GM12878 (cell line): ENCODE measurements around the gene CLASP1. TPM values are rescaled to one million over a fixed set of nuclear protein-coding genes. Genes with fewer than 3 reads are reported as not detected.

ENCODE experiments used
- ATAC-seq: fragments of 200-7000 bp; cut with Tn5 transposase; 3 replicates; pipeline ENCODE4 v1.9.1; 2020; ENCODE audit warnings: mild to moderate bottlenecking, moderate library complexity
- BruUV-seq: library from RNA; stranded (reverse); fragments of 400-500 nt; replicated peaks from 2 replicates; lab custom pipeline; 2021; lab: Mats Ljungman, UMichigan
- CTCF ChIA-PET: fragments of 300-600 bp; sonication (Branson Sonifier 250); formaldehyde crosslinking; extraction: SDS; loops from one replicate; lab custom pipeline; 2021; ENCODE audit warnings: inconsistent platforms; lab: Yijun Ruan, JAX
- POLR2A ChIA-PET: fragments of 350-600 bp; formaldehyde crosslinking; extraction: SDS; loops from one replicate; lab custom pipeline; 2021; ENCODE audit warnings: inconsistent platforms; lab: Charles Lee
- RAD21 ChIA-PET: fragments of 300-600 bp; sonication (Branson Sonifier 250); formaldehyde crosslinking; loops from one replicate; lab custom pipeline; 2023; ENCODE audit warnings: antibody characterized with exemption; ENCODE audit not compliant: unreplicated experiment; lab: Charles Lee
- SMC1A ChIA-PET: fragments of 300-600 bp; sonication (Branson Sonifier 250); formaldehyde crosslinking; loops from one replicate; lab custom pipeline; 2023; ENCODE audit not compliant: unreplicated experiment, uncharacterized antibody; lab: Charles Lee
- DNase-seq: peaks from one replicate; pipeline ENCODE4 v3.0.0-alpha.2; 2011; ENCODE audit warnings: low read depth, low spot score
- FAIRE-seq: peaks from 3 replicates; lab custom pipeline; 2011; peaks lifted over from hg19 to GRCh38; lab: Jason Lieb, UNC
- H2AFZ ChIP-seq: 2 replicates; pipeline ENCODE4 v1.6.0; 2011; ENCODE audit warnings: low read depth, low read length, control low read depth; ENCODE audit not compliant: control insufficient read depth
- H3K27ac ChIP-seq: 2 replicates; pipeline ENCODE4 v1.5.1; 2011; ENCODE audit warnings: control low read depth; ENCODE audit not compliant: control insufficient read depth, insufficient read depth
- H3K27me3 ChIP-seq, 2 experiments: replicated peaks in 1 of 2; 2 replicates each; pipeline versions ENCODE4 v1.6.0 to v1.6.1; 2011; ENCODE audit warnings: low read length in 1 of 2; ENCODE audit not compliant: control insufficient read depth in 2 of 2, insufficient read depth in 2 of 2
- H3K36me3 ChIP-seq, 2 experiments: 2 replicates each; pipeline ENCODE4 v1.5.1; 2011; ENCODE audit warnings: low read length in 1 of 2; ENCODE audit not compliant: control insufficient read depth in 2 of 2, insufficient read depth in 2 of 2
- H3K4me1 ChIP-seq: 2 replicates; pipeline ENCODE4 v1.6.1; 2011; ENCODE audit warnings: mild to moderate bottlenecking, low read length, moderate library complexity, mixed read lengths; ENCODE audit not compliant: control insufficient read depth, insufficient read depth
- H3K4me2 ChIP-seq: 2 replicates; pipeline ENCODE4 v1.6.0; 2011; ENCODE audit warnings: control low read depth; ENCODE audit not compliant: control insufficient read depth, insufficient read depth
- H3K4me3 ChIP-seq: fragments of 200-600 bp; sonication (generic); 2 replicates; pipeline ENCODE4 v1.5.1; 2016
- H3K79me2 ChIP-seq: 2 replicates; pipeline ENCODE4 v1.6.0; 2011; ENCODE audit warnings: low read length; ENCODE audit not compliant: control insufficient read depth, insufficient read depth
- H3K9ac ChIP-seq: 2 replicates; pipeline ENCODE4 v1.8.0; 2011; ENCODE audit warnings: low read length, control low read depth, mixed read lengths; ENCODE audit not compliant: control insufficient read depth, insufficient read depth
- H3K9me3 ChIP-seq: replicated peaks from 3 replicates; pipeline ENCODE4 v1.5.1; 2011; ENCODE audit warnings: mild to moderate bottlenecking, low read length; ENCODE audit not compliant: control insufficient read depth, insufficient read depth
- H4K20me1 ChIP-seq: 2 replicates; pipeline ENCODE4 v1.6.0; 2011; ENCODE audit not compliant: control insufficient read depth, insufficient read depth
- BCL3 ChIP-seq: IDR thresholded peaks from 2 replicates; pipeline ENCODE4 v1.6.1; 2011; ENCODE audit warnings: borderline replicate concordance, low read depth, mild to moderate bottlenecking, moderate library complexity, low read length; ENCODE audit not compliant: insufficient read depth, poor library complexity, severe bottlenecking
- GATAD2B ChIP-seq: fragments of 450-650 bp; conservative IDR thresholded peaks from 2 replicates; pipeline ENCODE4 v1.6.1; 2017; ENCODE audit warnings: low read depth, mild to moderate bottlenecking, moderate library complexity
- IRF4 ChIP-seq: IDR thresholded peaks from 2 replicates; pipeline ENCODE4 v1.6.1; 2011; ENCODE audit warnings: low read depth, low read length
- IRF5 ChIP-seq: fragments of 450-650 bp; IDR thresholded peaks from 2 replicates; pipeline ENCODE4 v1.6.1; 2017; ENCODE audit warnings: borderline replicate concordance
- NFYB ChIP-seq: IDR thresholded peaks from 2 replicates; pipeline ENCODE4 v1.6.1; 2011; ENCODE audit warnings: low read depth, mild to moderate bottlenecking, low read length, improper control_type of control experiment, moderate library complexity; ENCODE audit not compliant: insufficient read depth
- NR2F1 ChIP-seq: fragments of 450-650 bp; conservative IDR thresholded peaks from 2 replicates; pipeline ENCODE4 v1.6.1; 2017; ENCODE audit warnings: mild to moderate bottlenecking
- POLR2A ChIP-seq: IDR thresholded peaks from 2 replicates; pipeline ENCODE4 v1.6.1; 2011; ENCODE audit warnings: low read depth, mild to moderate bottlenecking, low read length
- RBBP5 ChIP-seq: fragments of 200-600 bp; sonication (generic); conservative IDR thresholded peaks from 2 replicates; pipeline ENCODE4 v1.6.1; 2016
- SUZ12 ChIP-seq: fragments of 200-600 bp; sonication (generic); IDR thresholded peaks from one replicate; pipeline ENCODE4 v1.6.1; 2018; ENCODE audit warnings: antibody characterized with exemption, mild to moderate bottlenecking; ENCODE audit not compliant: unreplicated experiment
- USF2 ChIP-seq: IDR thresholded peaks from 2 replicates; pipeline ENCODE4 v1.6.1; 2011; ENCODE audit warnings: low read depth, low read length, improper control_type of control experiment, borderline replicate concordance
- WRNIP1 ChIP-seq: IDR thresholded peaks from 2 replicates; pipeline ENCODE4 v1.6.1; 2011; ENCODE audit warnings: low read depth, low read length, improper control_type of control experiment, borderline replicate concordance
- YY1 ChIP-seq: IDR thresholded peaks from 2 replicates; pipeline ENCODE4 v1.6.1; 2011; ENCODE audit warnings: low read depth, mild to moderate bottlenecking, low read length
- WGBS: methylation state at CpG from one replicate; pipeline ENCODE4 v1.1.6; 2016; ENCODE audit warnings: low lambda C conversion rate; ENCODE audit not compliant: insufficient replicate concordance, insufficient coverage; ENCODE audit errors: missing lambda C conversion rate; 5-methylcytosine and 5-hydroxymethylcytosine counted together
- in situ Hi-C: fragments of 300-500 bp; cut with MboI; formaldehyde crosslinking; loops from 9 replicates; pipeline ENCODE4 v1.14.3; 2018; ENCODE audit warnings: mixed read lengths
- intact Hi-C: fragments of 100-400 bp; cut with micrococcal nuclease; formaldehyde crosslinking; loops from one replicate; pipeline ENCODE4 v1.14.2; 2022; ENCODE audit not compliant: unreplicated experiment
- polyA plus RNA-seq, 11 experiments: library from polyadenylated mRNA; depleted of rRNA in 4 of 11; unstranded in 6 of 11; stranded (reverse) in 5 of 11; fragments of >200 nt; fragmentation: Nextera tagmentation in 4 of 11; fragmentation: Illumina TruSeq in 1 of 11; extraction: Ambion mirVana in 4 of 11; extraction: Trizol in 1 of 11; gene quantifications; 1 replicate in 1 of 11; 2 replicates in 10 of 11; pipeline versions ENCODE4 v1.2.1 to v1.2.3, GENCODE V29; 2011 to 2016; ENCODE audit warnings: inconsistent platforms in 2 of 11, missing spikeins in 2 of 11, low read depth in 1 of 11
- total RNA-seq, 4 experiments: library from RNA; depleted of rRNA in 3 of 4; stranded (reverse); fragments of >200 nt in 3 of 4; fragmentation: Illumina TruSeq in 1 of 4; extraction: Trizol in 1 of 4; gene quantifications; 2 replicates each; pipeline versions ENCODE4 v1.2.1 to v1.2.3, GENCODE V29; 2013 to 2021

The CLASP1 gene
- total and polyA plus RNA-seq, 10 of the 15 experiments (the other 5 are each of a cell fraction or from before 2014, with no cell fraction given), result 1.4 to 62.4 (median 32.9) TPM

GRCh38 chr2:121345887-121346286 lies 303.4 kb downstream of the CLASP1 start:
- RAD21 ChIA-PET, result no interaction called here
- no TSS peak for BruUV-seq
- 97% methylated on average over 3 of the region's 3 CpGs for WGBS

GRCh38 chr2:121345101-121345500 lies 304.2 kb downstream of the CLASP1 start:
- Histone ChIP-seq H3K27me3 (no peaks in the 10 kb centered on the region), H3K9ac (no peak overlapping the region), H3K4me3 (no peak overlapping the region), H3K4me1 (no peaks in the 10 kb centered on the region), H3K4me2 (no peak overlapping the region), H4K20me1 (no peaks in the 10 kb centered on the region; the same call in 1 of the 2 replicates), H3K9me3 (no peaks in the 10 kb centered on the region), H3K36me3 (peaks cover 17 to 23% of the 10 kb centered on the region in 2 experiments), H3K27ac (no peak overlapping the region), H2AFZ (no peak overlapping the region), H3K79me2 (no peaks in the 10 kb centered on the region)
- SMC1A ChIA-PET, result no interaction called here
- DNase-seq (no peak), FAIRE-seq (no peak), ATAC-seq (no peak)
- POLR2A ChIA-PET, result no interaction called here
- CTCF ChIA-PET, result interaction anchor here (3.1 kb wide), 1 partner anchor 11 kb away, joined by 14 read pairs; no protein-coding TSS in a partner anchor
- in situ Hi-C loops, result no loop called here
- intact Hi-C loops, result no loop called here
- RAD21 ChIA-PET, result no interaction called here
- BruUV-seq, result no TSS peak
- 96% methylated on average over 6 of the region's 6 CpGs for WGBS
- no peak for TF ChIP-seq RBBP5
- TF ChIP-seq BCL3, result no peak
- TF ChIP-seq POLR2A, result no peak
- TF ChIP-seq SUZ12, result no peak
- no peak for TF ChIP-seq IRF4
- no peak for TF ChIP-seq NR2F1
- no peak for TF ChIP-seq GATAD2B
- TF ChIP-seq YY1, result no peak
- TF ChIP-seq WRNIP1, result no peak
- no peak for TF ChIP-seq NFYB
- TF ChIP-seq USF2, result no peak

More at GRCh38 chr2:121345887-121346286, 303.4 kb downstream of the CLASP1 start:
- no peak for DNase-seq
- no peaks in the 10 kb centered on the region for H3K27me3 ChIP-seq
- no peaks in the 10 kb centered on the region for H3K79me2 ChIP-seq
- H4K20me1 ChIP-seq, result no peaks in the 10 kb centered on the region; the same call in 1 of the 2 replicates
- H2AFZ ChIP-seq, result no peak overlapping the region
- in situ Hi-C loops, result no loop called here
- FAIRE-seq, result no peak
- ChIA-PET POLR2A (no interaction called here), CTCF (interaction anchor here (3.1 kb wide), 1 partner anchor 10 kb away, joined by 14 read pairs; no protein-coding TSS in a partner anchor), SMC1A (no interaction called here)
- peaks cover 18 to 27% of the 10 kb centered on the region in 2 experiments for H3K36me3 ChIP-seq
- intact Hi-C loops, result no loop called here
- H3K4me2 ChIP-seq, result no peak overlapping the region
- H3K9me3 ChIP-seq, result no peaks in the 10 kb centered on the region
- no peak overlapping the region for H3K9ac ChIP-seq
- H3K27ac ChIP-seq, result no peak overlapping the region
- ATAC-seq, result no peak
- no peak overlapping the region for H3K4me3 ChIP-seq
- no peaks in the 10 kb centered on the region for H3K4me1 ChIP-seq
- TF ChIP-seq IRF5 (no peak), IRF4 (no peak)
